ENCODE data around the gene RNF13. TPM values are rescaled to one million over a fixed set of nuclear protein-coding genes. Genes with fewer than 3 reads are reported as not detected.

Gene RNF13
- total and polyA plus RNA-seq, 2 of the 4 experiments (the other 2 are of a cell fraction) = 12.8 to 29.8 TPM

- no peak overlapping the region for H3K4me3 ChIP-seq (ENCODE audit: insufficient read depth, low read depth, low read length)
- WGBS, 2 experiments (ENCODE audit: extremely low coverage in 2 of 2, insufficient read length in 1 of 2) = no CpG with 5 or more reads among the region's 3 CpGs
- in situ Hi-C loops (cut with MboI; ENCODE audit: low sequenced_read_pairs) (no loop called here), intact Hi-C loops (cut with micrococcal nuclease) (no loop called here), dilution Hi-C loops (cut with HindIII; ENCODE audit: low sequenced_read_pairs, unreplicated experiment) (no loop called here)
- TF ChIP-seq NFE2L2 (IDR thresholded peaks at IDR 0.05; ENCODE audit: low read depth, low read length) (no peak), MAZ (IDR thresholded peaks at IDR 0.05; ENCODE audit: borderline replicate concordance, low read depth, low read length) (no peak), SMC3 (IDR thresholded peaks at IDR 0.05; ENCODE audit: low read depth, low read length) (no peak), RAD21 (IDR thresholded peaks at IDR 0.05; ENCODE audit: low read length) (no peak)
- TF ChIP-seq, protein P1, sequence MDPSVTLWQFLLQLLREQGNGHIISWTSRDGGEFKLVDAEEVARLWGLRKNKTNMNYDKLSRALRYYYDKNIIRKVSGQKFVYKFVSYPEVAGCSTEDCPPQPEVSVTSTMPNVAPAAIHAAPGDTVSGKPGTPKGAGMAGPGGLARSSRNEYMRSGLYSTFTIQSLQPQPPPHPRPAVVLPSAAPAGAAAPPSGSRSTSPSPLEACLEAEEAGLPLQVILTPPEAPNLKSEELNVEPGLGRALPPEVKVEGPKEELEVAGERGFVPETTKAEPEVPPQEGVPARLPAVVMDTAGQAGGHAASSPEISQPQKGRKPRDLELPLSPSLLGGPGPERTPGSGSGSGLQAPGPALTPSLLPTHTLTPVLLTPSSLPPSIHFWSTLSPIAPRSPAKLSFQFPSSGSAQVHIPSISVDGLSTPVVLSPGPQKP (IDR thresholded peaks at IDR 0.05; ENCODE audit: borderline replicate concordance, low read depth, low read length) = no peak
- no peak overlapping the region for H3K14ac ChIP-seq (replicated peaks; ENCODE audit: low read depth, low read length)
- no peak overlapping the region for H4K5ac ChIP-seq (ENCODE audit: low read depth, low read length)
- no peak overlapping the region for H3K9ac ChIP-seq (ENCODE audit: low read depth, low read length)
- H3K23ac ChIP-seq (ENCODE audit: low read depth, low read length) = no peak overlapping the region
- no peak overlapping the region for H4K8ac ChIP-seq (ENCODE audit: low read depth in 2 of 2, low read length in 2 of 2)
- H3K79me1 ChIP-seq (ENCODE audit: low read depth in 1 of 2, low read length in 2 of 2) = peaks cover 2 to 60% of the 10 kb centered on the region in 2 experiments; a peak in 3 of 4 replicates
- H4K91ac ChIP-seq (ENCODE audit: insufficient read depth, low read depth, low read length) = no peak overlapping the region
- H3K27ac ChIP-seq (ENCODE audit: insufficient read depth, low read length) = no peak overlapping the region
- H3K9me1 ChIP-seq (ENCODE audit: insufficient read depth, low read length) = no peaks in the 10 kb centered on the region
- POLR2A ChIA-PET (ENCODE audit: unreplicated experiment) = interaction anchor here (0.6 kb wide), 1 partner anchor 51 kb away, joined by 4 read pairs; no protein-coding TSS in a partner anchor
- H3K36me3 ChIP-seq (ENCODE audit: control insufficient read depth, insufficient read depth, low read length) = no peaks in the 10 kb centered on the region
- BruUV-seq (replicated peaks) = no TSS peak
- no peak overlapping the region for H2BK15ac ChIP-seq (ENCODE audit: low read depth, low read length)
- no peak overlapping the region for H2BK120ac ChIP-seq (ENCODE audit: low read depth, low read length)
- no peak overlapping the region for H2BK20ac ChIP-seq (ENCODE audit: low read depth, low read length)
- H3K27me3 ChIP-seq (ENCODE audit: control insufficient read depth, insufficient read depth, low read length) = no peaks in the 10 kb centered on the region
- no peak overlapping the region for H2AK5ac ChIP-seq (ENCODE audit: low read depth, low read length)
- H2AFZ ChIP-seq (replicated peaks; ENCODE audit: low read length, poor library complexity) = no peak overlapping the region
- no peak overlapping the region for H2AK9ac ChIP-seq (replicated peaks; ENCODE audit: low read depth, low read length, poor library complexity)
- H3K4ac ChIP-seq (ENCODE audit: low read depth, low read length) = no peak overlapping the region
- no peaks in the 10 kb centered on the region for H3K9me3 ChIP-seq (ENCODE audit: control insufficient read depth, insufficient read depth, low read length)
- ATAC-seq (ENCODE audit: low read depth) (no peak), DNase-seq (no peak)
- no peak overlapping the region for H3K56ac ChIP-seq (ENCODE audit: extremely low read depth, insufficient read depth, low read length)
- H2BK5ac ChIP-seq (ENCODE audit: low read depth, low read length, poor library complexity, severe bottlenecking) = no peak overlapping the region
- no peak overlapping the region for H3K4me2 ChIP-seq (ENCODE audit: low read depth, low read length)
- H3K4me1 ChIP-seq (ENCODE audit: control insufficient read depth, insufficient read depth, low read length) = no peaks in the 10 kb centered on the region
- H4K20me1 ChIP-seq (ENCODE audit: insufficient read depth, low read length) = peaks cover 24% of the 10 kb centered on the region; the same call in 1 of the 2 replicates
- no peak overlapping the region for H3K18ac ChIP-seq (ENCODE audit: low read depth, low read length)
- CTCF ChIA-PET = no interaction called here
These were observed 2.7 kb downstream of the RNF13 start for GRCh38 chr3:149815728-149816127.

Data from IMR-90 (cell line).